GM18519 (cell line): Measurements from ENCODE around the gene RABGGTA.

Experiments used
- ATAC-seq: cut with Tn5 transposase; IDR thresholded peaks from one replicate; pipeline ENCODE4 v1.9.1; 2021; ENCODE audit warnings: mild to moderate bottlenecking, moderate library complexity; ENCODE audit not compliant: unreplicated experiment, low FRiP score

Gene RABGGTA

GRCh38 chr14:24280797-24281460, 9.5 kb upstream of the RABGGTA start:
- ATAC-seq: no peak

- no peak for ATAC-seq
Observed at GRCh38 chr14:24279301-24280186, 8.1 kb upstream of the RABGGTA start.

GRCh38 chr14:24278424-24278823, 7.0 kb upstream of the RABGGTA start:
- ATAC-seq: no peak

DNA sequence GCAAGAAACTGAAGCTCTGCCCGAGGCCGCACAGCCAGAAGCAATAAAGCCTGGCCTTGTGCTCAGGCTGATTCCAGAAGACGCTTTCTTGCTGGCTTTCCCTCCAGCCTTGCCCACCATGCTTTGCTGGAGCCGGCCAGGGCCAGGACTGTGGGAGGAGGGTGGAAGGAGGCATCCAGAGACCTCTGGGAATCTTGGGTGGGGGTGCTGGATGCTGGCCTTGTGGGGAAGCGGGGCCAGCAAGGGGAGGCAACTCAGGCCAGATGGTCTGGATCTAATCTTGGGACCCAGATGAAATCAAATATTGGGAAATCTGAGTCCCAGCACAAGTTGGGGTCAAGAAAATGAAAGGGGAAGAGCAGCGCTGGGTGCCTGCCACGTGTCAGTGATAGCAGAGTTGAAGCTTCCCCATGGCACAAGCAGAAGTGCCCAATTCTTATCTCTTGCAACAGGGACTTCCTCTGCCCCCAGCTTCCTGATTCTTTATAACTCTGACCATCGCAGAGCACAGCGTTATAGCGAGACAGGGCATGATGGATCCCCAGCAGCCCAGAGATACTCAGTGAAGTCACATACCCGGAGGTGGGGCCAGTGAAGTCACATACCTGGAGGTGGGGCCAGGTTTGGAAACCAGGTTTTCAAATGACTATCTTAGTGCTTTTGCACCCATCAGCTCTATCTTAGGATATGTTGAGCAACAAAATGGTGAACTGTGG, 6.4 kb upstream of the RABGGTA start:
- ATAC-seq: no peak

DNA sequence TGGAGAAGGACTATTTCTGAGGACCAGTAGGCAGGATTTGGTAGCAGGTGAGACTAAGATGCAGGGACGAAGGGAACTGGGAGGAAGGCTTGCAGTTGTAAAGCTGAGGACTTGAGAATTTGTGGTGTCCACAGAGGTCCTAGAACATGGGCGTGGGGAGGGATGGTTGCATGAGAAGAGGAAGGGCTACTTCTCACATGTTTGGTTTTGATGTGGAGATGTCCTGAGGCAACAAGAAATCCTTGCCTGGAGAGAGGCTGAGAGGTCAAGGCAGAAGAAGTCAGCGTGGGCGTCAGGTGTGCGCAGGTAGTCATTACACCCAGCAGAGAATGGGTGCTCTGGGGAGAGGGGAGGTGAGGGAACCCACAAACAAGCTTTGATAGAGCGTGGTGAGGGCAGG, 5.7 kb upstream of the RABGGTA start:
- no peak for ATAC-seq

- peak; percentile 39 for ATAC-seq
Observed at GRCh38 chr14:24274101-24274543, 2.7 kb upstream of the RABGGTA start.

DNA sequence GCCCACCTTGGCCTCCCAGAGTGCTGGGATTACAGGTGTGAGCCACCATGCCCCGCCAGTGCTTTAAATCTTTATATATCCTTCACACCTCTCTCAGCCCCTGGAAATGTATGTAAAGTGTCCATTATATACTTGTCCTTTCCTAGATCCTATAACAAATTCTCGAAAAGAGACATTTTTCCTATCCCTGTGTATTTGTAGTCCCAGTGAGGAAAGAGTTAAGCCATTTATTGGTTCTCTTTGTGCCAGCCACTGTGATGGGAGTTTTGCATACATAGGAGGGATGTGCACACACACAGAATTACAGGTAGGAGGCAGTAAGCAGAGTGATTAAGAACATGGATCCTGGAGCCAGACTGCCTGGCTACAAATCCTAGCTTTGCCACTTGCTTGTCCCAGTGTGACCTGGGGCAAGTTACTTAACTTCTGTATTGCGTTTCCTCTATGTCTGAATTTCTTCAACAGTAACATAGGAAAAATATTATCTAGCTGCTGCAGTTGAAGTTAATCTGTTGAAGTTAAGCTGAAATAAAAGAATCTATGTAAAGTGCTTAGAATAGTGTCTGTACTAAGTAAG, 2.1 kb upstream of the RABGGTA start:
- no peak for ATAC-seq

DNA sequence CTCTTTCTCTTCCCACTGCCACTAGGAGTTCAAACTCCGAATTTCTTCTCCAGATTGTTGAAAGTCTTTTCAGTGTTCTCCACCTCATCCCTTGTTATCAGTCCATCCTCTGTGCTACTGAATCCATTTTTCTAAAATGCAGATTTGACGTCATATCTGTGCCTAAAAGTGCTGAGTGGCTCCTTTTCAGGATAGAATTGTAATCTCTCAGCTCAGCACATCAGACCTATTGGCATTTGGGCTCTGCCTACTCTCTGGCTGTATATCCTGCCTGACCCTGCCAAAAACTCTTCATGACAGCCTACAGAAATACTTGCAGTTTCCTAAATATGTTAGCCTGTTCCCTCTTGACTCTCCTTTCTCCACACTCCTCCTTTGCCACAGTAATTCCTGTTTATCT, 1.1 kb upstream of the RABGGTA start:
- no peak for ATAC-seq

GRCh38 chr14:24271834-24272263, 452 bp upstream of the RABGGTA start:
- no peak for ATAC-seq

GRCh38 chr14:24270537-24271133, 762 bp downstream of the RABGGTA start:
- ATAC-seq: no peak

DNA sequence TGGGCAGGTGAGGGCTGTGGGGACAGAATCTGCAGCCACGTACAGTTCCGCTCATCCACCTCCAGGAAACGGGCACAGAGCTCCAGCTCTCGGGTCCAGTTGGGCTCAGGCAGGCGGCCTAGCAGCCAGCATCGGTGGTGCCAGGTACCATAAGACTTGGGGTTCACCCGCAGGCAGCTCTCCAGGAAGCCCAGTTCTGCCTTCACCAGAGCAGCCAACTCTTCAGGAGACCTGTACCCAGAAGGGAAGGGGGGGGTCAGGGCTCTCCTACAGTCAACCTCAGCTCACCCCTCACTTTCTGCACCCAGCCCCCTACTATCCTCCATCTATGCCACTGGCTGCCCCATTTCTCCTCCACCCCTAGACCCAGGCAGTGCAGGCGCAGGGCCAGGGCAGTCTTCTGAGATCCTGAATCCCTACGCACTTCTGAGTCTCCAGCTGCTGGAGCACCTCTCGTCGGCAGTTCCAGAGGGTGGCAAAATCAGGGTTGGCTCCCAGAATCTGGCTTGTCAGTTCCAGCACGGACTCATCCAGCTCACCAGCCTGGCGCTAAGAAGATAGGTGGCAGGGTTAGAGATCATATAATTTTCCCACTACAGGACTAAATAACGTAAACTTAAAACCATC, 1.4 kb downstream of the RABGGTA start:
- no peak for ATAC-seq

DNA sequence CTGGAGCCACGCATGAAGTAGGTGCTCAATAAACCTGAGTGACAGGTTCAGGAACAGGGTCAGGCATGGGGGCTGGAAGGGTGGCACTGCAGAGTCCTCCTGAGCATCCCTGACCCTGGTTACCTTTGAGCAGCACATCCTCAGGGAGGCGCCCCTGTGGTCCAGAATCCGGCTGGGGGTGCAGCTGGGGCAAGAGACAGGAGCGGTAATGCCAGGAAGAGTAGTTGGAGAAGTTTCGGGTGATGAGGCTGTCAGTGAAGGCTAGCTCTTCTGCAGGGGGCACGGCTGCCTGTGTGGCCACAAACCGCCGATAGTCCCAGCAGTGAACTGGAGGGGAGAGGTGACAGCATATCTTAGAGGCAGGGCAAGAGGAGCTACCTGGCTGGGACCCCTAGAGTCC, 2.0 kb downstream of the RABGGTA start:
- no peak for ATAC-seq

- ATAC-seq: no peak
Observed at GRCh38 chr14:24268225-24268624, 3.2 kb downstream of the RABGGTA start.

GRCh38 chr14:24267516-24267915, 3.9 kb downstream of the RABGGTA start:
- ATAC-seq: no peak

DNA sequence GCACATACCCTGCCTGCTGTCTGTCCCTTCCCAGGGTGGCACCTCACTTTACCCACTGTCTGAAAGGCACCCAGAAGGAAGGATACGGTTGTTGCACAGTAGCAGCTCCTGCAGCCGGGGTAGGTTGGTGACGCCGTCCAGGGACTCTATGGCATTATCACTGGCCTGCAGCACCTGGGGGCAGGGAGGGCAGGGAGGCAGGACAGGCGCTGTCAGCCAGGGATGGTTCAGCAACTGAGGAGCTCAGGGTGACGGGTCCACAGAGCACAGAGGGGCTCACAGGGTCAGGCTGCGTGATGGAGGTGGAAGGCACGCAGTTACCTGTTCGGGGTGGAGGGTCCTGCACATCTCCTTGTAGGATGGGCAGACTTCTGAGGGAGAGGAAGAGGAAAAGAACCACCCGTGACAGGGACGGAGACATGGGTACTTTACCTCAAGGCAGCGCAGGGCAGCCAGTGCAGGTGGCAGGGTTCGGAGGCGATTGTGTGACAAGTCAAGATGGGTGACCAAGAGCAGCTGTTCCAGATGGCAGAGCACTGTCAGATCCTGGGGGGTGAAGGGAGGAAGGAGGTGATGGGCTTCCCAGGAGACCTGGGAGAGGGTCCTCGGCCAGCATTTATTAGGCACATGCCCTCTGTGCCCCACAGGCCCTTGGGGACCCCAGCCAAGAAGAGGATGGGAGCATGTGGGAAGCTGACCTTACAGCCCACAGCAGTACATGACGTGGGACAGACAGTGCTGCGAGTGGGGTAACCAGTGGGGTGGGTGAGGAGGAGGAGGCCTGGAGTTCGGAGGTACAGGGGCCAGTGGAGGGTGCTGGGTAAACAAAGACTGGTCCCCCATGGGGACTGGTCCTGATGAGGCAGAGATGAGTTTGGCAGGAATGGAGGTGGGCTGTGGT, 4.8 kb downstream of the RABGGTA start:
- ATAC-seq: no peak

DNA sequence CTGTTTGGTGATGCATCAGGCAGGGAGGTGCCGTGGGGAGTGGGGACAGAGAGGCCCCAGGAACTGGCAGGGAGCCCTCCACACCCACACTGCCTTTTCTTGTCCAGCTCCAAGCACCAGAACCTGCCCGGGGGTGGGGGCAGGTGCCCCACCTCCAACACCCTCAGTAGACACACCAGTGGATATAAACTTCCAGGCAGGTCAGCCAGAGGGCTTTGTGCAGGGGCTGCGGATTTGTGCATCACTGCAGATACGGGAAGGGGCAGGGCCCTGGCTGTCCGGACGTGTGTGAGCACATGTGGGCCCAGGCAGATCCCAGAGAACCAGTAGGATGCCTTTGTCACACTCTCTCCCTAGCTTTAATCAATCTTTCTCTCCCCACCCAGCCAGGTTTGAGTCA, 7.1 kb downstream of the RABGGTA start:
- no peak for ATAC-seq

DNA sequence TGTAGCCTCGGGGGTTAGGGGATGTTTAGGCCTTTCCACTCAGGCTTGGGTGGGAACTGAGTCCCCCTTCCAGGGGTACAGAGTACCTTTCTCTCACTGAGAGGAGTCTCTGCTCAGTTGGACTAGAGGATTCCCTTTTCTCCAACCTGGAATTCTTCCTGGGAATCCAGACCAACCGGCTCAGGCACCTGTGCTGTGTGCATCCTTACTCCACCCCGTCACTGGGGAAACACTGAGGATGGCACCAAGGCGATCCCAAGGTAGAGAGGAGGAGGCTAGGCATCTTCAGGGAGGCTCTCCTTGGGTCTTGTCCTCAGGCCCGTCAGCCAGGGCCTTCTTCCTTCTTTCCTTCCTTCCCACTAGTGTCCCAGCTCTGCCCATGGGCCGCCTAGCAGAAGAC, 7.5 kb downstream of the RABGGTA start:
- no peak for ATAC-seq

GRCh38 chr14:24262821-24263733, 8.3 kb downstream of the RABGGTA start, which contains the start of gene TGM1:
Gene TGM1, minus strand, starts transcription at chr14:24263177. Its CDS starts 825 bp downstream, at chr14:24262352.
- no peak for ATAC-seq
